ENCODE results near the gene KTN1. TPM values are rescaled to one million over a fixed set of nuclear protein-coding genes. Genes with fewer than 3 reads are reported as not detected.
A peak's percentile ranks its signal among the peaks of the same experiment; 100 is the strongest.

Gene KTN1
- total and polyA plus RNA-seq, 8 donors: 29.0 to 98.1 (median 71.3) TPM

- Histone ChIP-seq H3K4me1 (peaks cover 0 to 6% (median 0%) of the 10 kb centered on the region in 3 donors), H3K9me3 (no peaks in the 10 kb centered on the region), H3K27ac (no peak overlapping the region), H3K36me3 (no peaks in the 10 kb centered on the region), H3K4me3 (no peak overlapping the region), H3K27me3 (no peaks in the 10 kb centered on the region)
- ATAC-seq (peak; percentile 47 to 71 (median 68)), FAIRE-seq (peak; percentile 80), DNase-seq (no peak)
- peak in 3 of 4 donors; percentile 35 to 43 (median 37) for TF ChIP-seq CTCF (IDR thresholded peaks at IDR 0.05)
- intact Hi-C loops (cut with DNase I): loop anchor here in 1 of 3 donors (10.0 kb wide), 2 partner anchors 627 to 767 kb away; no protein-coding TSS in a partner anchor
- WGBS, 2 donors: 23 to 28% methylated on average over 6 of the region's 6 CpGs
Observed at GRCh38 chr14:55707365-55707804, 127.4 kb downstream of the KTN1 start.

- Histone ChIP-seq H3K27ac (no peak overlapping the region), H3K4me3 (no peak overlapping the region), H3K4me1 (peaks cover 0 to 6% (median 0%) of the 10 kb centered on the region in 3 donors), H3K36me3 (no peaks in the 10 kb centered on the region), H3K9me3 (no peaks in the 10 kb centered on the region), H3K27me3 (no peaks in the 10 kb centered on the region)
- FAIRE-seq: no peak
- 91 to 92% methylated on average over 2 of the region's 2 CpGs for WGBS, 2 donors
- intact Hi-C loops (cut with DNase I): no loop called here
- no peak for ATAC-seq
- no peak for TF ChIP-seq CTCF (IDR thresholded peaks at IDR 0.05)
- no peak for DNase-seq
Observed at GRCh38 chr14:55710506-55711041, 130.6 kb downstream of the KTN1 start.

GRCh38 chr14:55711175-55711811, 131.3 kb downstream of the KTN1 start:
- no peaks in the 10 kb centered on the region for H3K9me3 ChIP-seq
- H3K36me3 ChIP-seq: no peaks in the 10 kb centered on the region
- H3K27ac ChIP-seq: no peak overlapping the region
- intact Hi-C loops (cut with DNase I): no loop called here
- H3K27me3 ChIP-seq: no peaks in the 10 kb centered on the region
- FAIRE-seq (no peak), ATAC-seq (no peak), DNase-seq (no peak)
- 70 to 72% methylated on average over 3 of the region's 3 CpGs for WGBS, 2 donors
- no peak overlapping the region for H3K4me3 ChIP-seq
- no peaks in the 10 kb centered on the region for H3K4me1 ChIP-seq
- no peak for TF ChIP-seq CTCF (IDR thresholded peaks at IDR 0.05)

- no peak overlapping the region for H3K4me3 ChIP-seq
- no peak overlapping the region for H3K27ac ChIP-seq
- H3K9me3 ChIP-seq: no peaks in the 10 kb centered on the region
- intact Hi-C loops (cut with DNase I): no loop called here
- ATAC-seq (no peak), DNase-seq (no peak), FAIRE-seq (no peak)
- no peaks in the 10 kb centered on the region for H3K4me1 ChIP-seq
- TF ChIP-seq CTCF (IDR thresholded peaks at IDR 0.05): no peak
- no peaks in the 10 kb centered on the region for H3K27me3 ChIP-seq
- no peaks in the 10 kb centered on the region for H3K36me3 ChIP-seq
- 67 to 75% methylated on average over 5 of the region's 5 CpGs for WGBS, 2 donors
Observed at GRCh38 chr14:55712491-55712890, 132.5 kb downstream of the KTN1 start.

GRCh38 chr14:55713486-55713885, 133.5 kb downstream of the KTN1 start:
- Histone ChIP-seq H3K9me3 (no peaks in the 10 kb centered on the region), H3K36me3 (no peaks in the 10 kb centered on the region), H3K4me3 (no peak overlapping the region), H3K4me1 (no peaks in the 10 kb centered on the region), H3K27me3 (no peaks in the 10 kb centered on the region), H3K27ac (no peak overlapping the region)
- ATAC-seq (no peak), DNase-seq (no peak), FAIRE-seq (no peak)
- no peak for TF ChIP-seq CTCF (IDR thresholded peaks at IDR 0.05)
- 80 to 97% methylated on average over 4 of the region's 4 CpGs for WGBS, 2 donors
- intact Hi-C loops (cut with DNase I): no loop called here
